ENCODE results near the gene RNU5B-1. TPM values are rescaled to one million over a fixed set of nuclear protein-coding genes. Genes with fewer than 3 reads are reported as not detected.

RNU5B-1 gene
- total and polyA plus RNA-seq, 2 of the 8 experiments (the other 6 are each of a cell fraction or from before 2014, with no cell fraction given): not detected

GRCh38 chr15:65334586-65335231 lies 30.2 kb downstream of the RNU5B-1 start:
- no peak overlapping the region for H2AFZ ChIP-seq (ENCODE audit: low read length)
- TF ChIP-seq BACH1 (IDR thresholded peaks at IDR 0.05; ENCODE audit: low read length) (no peak), ASH2L (IDR thresholded peaks at IDR 0.05; ENCODE audit: low read length) (no peak), SRF (IDR thresholded peaks at IDR 0.05; ENCODE audit: low read depth, low read length) (no peak), TEAD4 (IDR thresholded peaks at IDR 0.05; ENCODE audit: low read depth, low read length) (0 out of 2 replicates have a peak, but pooled peaks have one; percentile 45), RAD21 (IDR thresholded peaks at IDR 0.05 in 1 of 2, conservative IDR thresholded peaks at IDR 0.05 in 1 of 2; ENCODE audit: low read depth in 2 of 2, low read length in 2 of 2) (no peak)

More at GRCh38 chr15:65334586-65335231, 30.2 kb downstream of the RNU5B-1 start:
- Histone ChIP-seq H3K4ac (replicated peaks; ENCODE audit: insufficient read length, low read depth, low read length) (peak overlapping the region; percentile 19), H3K4me1 (replicated peaks in 1 of 4; ENCODE audit: control insufficient read depth in 3 of 4, insufficient read depth in 4 of 4, low read length in 3 of 4) (peaks cover 20 to 44% (median 34%) of the 10 kb centered on the region in 4 experiments), H4K8ac (ENCODE audit: extremely low read depth, insufficient read depth, low read length) (peak overlapping the region; percentile 69), H3K4me2 (ENCODE audit: insufficient read depth in 1 of 2, low read depth in 2 of 2, low read length in 2 of 2) (peak overlapping the region in 1 of 2 experiments; percentile 6; a peak in 2 of 4 replicates), H3K9me3 (ENCODE audit: insufficient read depth in 2 of 2, low read depth in 1 of 2, low read length in 1 of 2) (no peaks in the 10 kb centered on the region), H3K9ac (replicated peaks in 1 of 4; ENCODE audit: extremely low read depth in 1 of 4, low read depth in 3 of 4, low read length in 3 of 4) (peak overlapping the region in 2 of 4 experiments; percentile 2 to 20; a peak in 1 of 7 replicates), H4K5ac (ENCODE audit: insufficient read length, low read depth, low read length) (no peak overlapping the region), H3K27ac (ENCODE audit: low read depth, low read length) (no peak overlapping the region), H2BK15ac (ENCODE audit: low read length) (peak overlapping the region; percentile 46; the same call in 1 of the 2 replicates), H3K79me2 (ENCODE audit: control insufficient read depth in 1 of 2, insufficient read depth in 2 of 2, low read length in 2 of 2) (no peaks in the 10 kb centered on the region), H4K91ac (replicated peaks; ENCODE audit: insufficient read length, low read length) (peak overlapping the region; percentile 52), H3K27me3 (replicated peaks in 1 of 4; ENCODE audit: control insufficient read depth in 3 of 4, extremely low read depth in 1 of 4, insufficient read depth in 3 of 4, low read length in 3 of 4) (no peaks in the 10 kb centered on the region), H2AK5ac (ENCODE audit: low read depth, low read length) (peak overlapping the region; percentile 4; the same call in 1 of the 2 replicates), H2BK20ac (ENCODE audit: low read length) (no peak overlapping the region), H3K23ac (ENCODE audit: insufficient read length) (no peak overlapping the region), H3K56ac (replicated peaks; ENCODE audit: insufficient read length, low read depth, low read length) (no peak overlapping the region), H4K20me1 (replicated peaks in 1 of 2; ENCODE audit: control insufficient read depth in 1 of 2, insufficient read depth in 2 of 2, low read length in 2 of 2) (peaks cover 4 to 10% of the 10 kb centered on the region in 2 experiments), H3K79me1 (ENCODE audit: low read depth, low read length) (peaks cover 7% of the 10 kb centered on the region), H3K36me3 (ENCODE audit: control insufficient read depth in 2 of 4, insufficient read depth in 4 of 4, low read length in 3 of 4) (peaks cover 0 to 2% (median 2%) of the 10 kb centered on the region in 4 experiments; a peak in 3 of 8 replicates), H2BK5ac (ENCODE audit: low read depth, low read length) (no peak overlapping the region), H3K14ac (ENCODE audit: insufficient read length) (no peak overlapping the region), H3K23me2 (ENCODE audit: low read depth, low read length) (no peaks in the 10 kb centered on the region), H3K18ac (ENCODE audit: extremely low read depth, low read length) (peak overlapping the region; percentile 93), H3K4me3 (ENCODE audit: extremely low read depth in 1 of 4, insufficient read depth in 2 of 4, low read depth in 3 of 4, low read length in 4 of 4) (no peak overlapping the region), H2BK120ac (replicated peaks; ENCODE audit: low read depth, low read length) (no peak overlapping the region), H2BK12ac (ENCODE audit: low read depth, low read length) (peak overlapping the region; percentile 4; the same call in 1 of the 2 replicates)
- ChIA-PET POLR2A (ENCODE audit: partially characterized antibody) (interaction anchor here (0.9 to 2.2 kb wide), 10 partner anchors 8 to 81 kb away, joined by 3 to 10 read pairs (median 4); partner anchors contain the start of gene RNU5B-1), CTCF (ENCODE audit: partially characterized antibody) (interaction anchor here (1.5 to 3.2 kb wide), 4 partner anchors 8 to 51 kb away, joined by 6 to 17 read pairs (median 13); no protein-coding TSS in a partner anchor)
- DNase-seq (ENCODE audit: low read depth in 1 of 2, low spot score in 2 of 2): peak in 1 of 2 experiments; percentile 51
- 70% methylated on average over 15 of the region's 20 CpGs; no CpG with 5 or more reads in 1 of the 2 experiments for WGBS, 2 experiments (ENCODE audit: extremely low coverage in 1 of 2, insufficient coverage in 1 of 2, insufficient read length in 1 of 2, insufficient replicate concordance in 2 of 2, low coverage in 1 of 2, low lambda C conversion rate in 2 of 2, missing lambda C conversion rate in 1 of 2)
- no peak for FAIRE-seq
